Effector memory CD4-positive, alpha-beta T cell (primary cell): ENCODE measurements around the gene MAML2.
"Not testable (repeated sequence)": the region's sequence is repeated elsewhere in the genome, so short reads cannot be mapped to it uniquely, and the experiment has no call there.

Source experiments
- DNase-seq, 3 donors: peaks; one replicate each; pipeline ENCODE4 v3.0.0-alpha.2; 2020
- H3K27ac ChIP-seq: 2 replicates; pipeline ENCODE4 v1.7.0; 2013; ENCODE audit warnings: mild to moderate bottlenecking, low read length, moderate library complexity; ENCODE audit not compliant: insufficient read depth, poor library complexity, severe bottlenecking
- H3K27me3 ChIP-seq: replicated peaks from 2 replicates; pipeline ENCODE4 v1.7.0; 2013; ENCODE audit warnings: mild to moderate bottlenecking, low read length; ENCODE audit not compliant: insufficient read depth, control insufficient read depth, poor library complexity, severe bottlenecking
- H3K36me3 ChIP-seq: 2 replicates; pipeline ENCODE4 v1.7.0; 2013; ENCODE audit warnings: mild to moderate bottlenecking, low read length, moderate library complexity; ENCODE audit not compliant: control insufficient read depth, insufficient read depth
- H3K4me1 ChIP-seq: 2 replicates; pipeline ENCODE4 v1.7.0; 2013; ENCODE audit warnings: low read length, mild to moderate bottlenecking; ENCODE audit not compliant: control insufficient read depth, insufficient read depth, poor library complexity, severe bottlenecking
- H3K4me3 ChIP-seq: 2 replicates; pipeline ENCODE4 v1.7.0; 2013; ENCODE audit warnings: low read length, low read depth, mild to moderate bottlenecking; ENCODE audit not compliant: insufficient read depth, poor library complexity, severe bottlenecking
- H3K9me3 ChIP-seq: 2 replicates; pipeline ENCODE4 v1.7.0; 2013; ENCODE audit warnings: mild to moderate bottlenecking, low read length, moderate library complexity; ENCODE audit not compliant: control insufficient read depth

MAML2 gene

DNA sequence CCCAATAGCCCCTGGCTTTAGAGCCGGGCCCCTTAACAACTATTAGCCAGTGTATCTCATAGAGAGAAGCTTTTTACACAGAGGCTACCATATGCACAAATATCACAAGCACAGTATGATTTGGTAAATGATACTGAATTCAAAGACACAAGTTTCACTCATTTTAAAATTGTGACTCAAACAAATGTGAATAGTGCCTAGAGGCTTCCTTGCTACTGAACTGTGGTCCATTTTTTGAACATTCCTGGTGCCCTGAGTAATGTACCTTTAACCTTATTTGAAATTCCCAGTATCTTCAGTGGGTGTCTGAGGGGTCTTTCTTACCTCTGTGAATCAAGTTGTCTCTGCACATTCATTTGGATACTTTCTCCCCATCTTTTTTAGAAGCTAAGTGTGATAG, 156.2 kb downstream of the MAML2 start:
- no peak overlapping the region for H3K4me3 ChIP-seq
- no peak for DNase-seq
- no peak overlapping the region for H3K27ac ChIP-seq
- no peaks in the 10 kb centered on the region for H3K27me3 ChIP-seq
- peaks cover 9% of the 10 kb centered on the region for H3K4me1 ChIP-seq
- H3K36me3 ChIP-seq: no peaks in the 10 kb centered on the region
- H3K9me3 ChIP-seq: no peaks in the 10 kb centered on the region

DNA sequence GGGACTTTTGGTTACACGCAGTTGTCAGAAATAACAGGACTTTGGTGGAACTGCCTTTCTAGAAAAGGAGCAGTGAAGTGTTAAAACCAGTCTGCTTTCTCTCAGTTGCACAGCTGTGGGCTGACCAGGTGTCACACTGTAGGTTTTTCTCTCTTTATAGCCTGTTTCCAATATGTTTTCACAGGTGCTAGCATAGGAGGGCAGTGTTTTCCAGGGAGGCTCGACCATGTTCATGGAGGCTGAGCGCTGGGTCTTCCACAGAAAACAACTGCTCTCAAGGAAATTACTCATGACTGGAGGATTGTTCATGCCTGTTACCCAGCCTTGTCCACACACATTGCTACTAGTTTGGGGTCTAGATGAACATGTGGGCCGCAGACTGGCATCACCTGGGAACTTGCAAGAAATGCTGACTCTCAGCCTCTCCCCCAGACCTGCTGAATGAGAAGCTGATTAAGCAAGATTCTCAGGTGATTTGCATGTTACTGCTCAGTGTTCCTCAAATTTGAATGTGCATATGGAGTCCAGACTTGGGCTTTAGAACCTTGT, 157.7 kb downstream of the MAML2 start:
- Histone ChIP-seq H3K27ac (no peak overlapping the region), H3K27me3 (no peaks in the 10 kb centered on the region)

DNA sequence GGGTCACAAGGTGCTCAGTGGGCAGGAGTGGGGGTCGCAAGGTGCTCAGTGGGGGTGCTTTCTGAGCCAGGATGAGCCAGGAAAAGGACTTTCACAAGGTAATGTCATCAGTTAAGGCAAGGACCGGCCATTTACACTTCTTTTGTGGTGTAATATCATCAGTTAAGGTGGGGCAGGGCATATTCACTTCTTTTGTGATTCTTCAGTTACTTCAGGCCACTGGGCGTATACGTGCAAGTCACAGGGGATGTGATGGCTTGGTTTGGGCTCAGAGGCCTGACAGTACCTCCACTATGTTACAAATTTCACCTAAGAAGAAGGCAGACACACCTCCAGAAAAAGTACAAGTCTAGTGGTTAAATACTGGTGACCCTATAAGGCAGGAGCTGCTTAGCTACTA, 162.1 kb downstream of the MAML2 start:
- not testable (repeated sequence) for H3K9me3 ChIP-seq, H3K27me3 ChIP-seq, H3K4me1 ChIP-seq, H3K4me3 ChIP-seq, H3K36me3 ChIP-seq, DNase-seq, H3K27ac ChIP-seq

More for the DNA sequence above, 157.7 kb downstream of the MAML2 start:
- H3K4me1 ChIP-seq: peaks cover 9% of the 10 kb centered on the region
- no peak overlapping the region for H3K4me3 ChIP-seq
- no peaks in the 10 kb centered on the region for H3K9me3 ChIP-seq
- no peak for DNase-seq
- no peaks in the 10 kb centered on the region for H3K36me3 ChIP-seq

DNA sequence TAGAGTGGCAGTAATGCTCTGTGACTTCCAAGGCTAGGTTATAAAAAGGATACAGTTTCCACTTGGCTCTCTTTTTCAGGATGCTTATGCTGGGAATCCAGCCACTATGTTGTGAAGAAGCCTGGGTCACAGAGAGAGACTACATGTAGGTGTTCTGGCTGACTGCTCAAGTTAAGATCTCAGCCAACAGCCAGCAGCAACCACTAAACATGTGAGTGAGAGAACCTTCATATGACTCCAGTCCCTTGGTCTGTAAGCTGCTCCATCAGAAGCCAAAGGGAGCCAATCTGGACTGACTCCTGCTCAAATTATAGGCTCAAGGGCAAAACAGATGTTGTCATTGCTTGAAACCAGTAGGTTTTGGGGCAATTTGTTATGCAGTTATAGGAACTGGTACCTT, 162.7 kb downstream of the MAML2 start:
- no peak for DNase-seq
- Histone ChIP-seq H3K27ac (no peak overlapping the region), H3K4me3 (no peak overlapping the region), H3K36me3 (no peaks in the 10 kb centered on the region), H3K9me3 (no peaks in the 10 kb centered on the region), H3K4me1 (no peaks in the 10 kb centered on the region), H3K27me3 (no peaks in the 10 kb centered on the region)

DNA sequence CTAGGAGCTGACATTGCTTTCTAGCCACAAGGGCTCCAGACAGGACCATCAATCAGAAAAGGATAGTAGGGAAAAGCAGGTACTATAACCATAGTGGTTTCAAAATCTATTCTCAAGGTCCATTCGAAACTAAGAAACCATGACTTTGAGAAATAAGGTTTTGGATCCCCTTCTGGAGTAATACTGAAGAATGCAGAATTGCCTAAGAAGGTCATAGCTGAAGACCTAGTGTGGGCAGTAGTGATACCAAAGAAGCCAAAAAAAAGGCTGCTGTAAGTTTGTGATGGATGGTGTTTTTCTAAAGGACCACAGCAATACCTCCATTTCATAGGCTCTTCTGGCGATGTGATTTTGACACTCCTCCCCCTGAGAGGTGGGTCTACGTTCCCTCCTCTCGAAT, 163.1 kb downstream of the MAML2 start:
- H3K36me3 ChIP-seq: no peaks in the 10 kb centered on the region
- no peak overlapping the region for H3K4me3 ChIP-seq
- H3K9me3 ChIP-seq: no peaks in the 10 kb centered on the region
- H3K27me3 ChIP-seq: no peaks in the 10 kb centered on the region
- DNase-seq: no peak
- no peak overlapping the region for H3K27ac ChIP-seq
- no peaks in the 10 kb centered on the region for H3K4me1 ChIP-seq

DNA sequence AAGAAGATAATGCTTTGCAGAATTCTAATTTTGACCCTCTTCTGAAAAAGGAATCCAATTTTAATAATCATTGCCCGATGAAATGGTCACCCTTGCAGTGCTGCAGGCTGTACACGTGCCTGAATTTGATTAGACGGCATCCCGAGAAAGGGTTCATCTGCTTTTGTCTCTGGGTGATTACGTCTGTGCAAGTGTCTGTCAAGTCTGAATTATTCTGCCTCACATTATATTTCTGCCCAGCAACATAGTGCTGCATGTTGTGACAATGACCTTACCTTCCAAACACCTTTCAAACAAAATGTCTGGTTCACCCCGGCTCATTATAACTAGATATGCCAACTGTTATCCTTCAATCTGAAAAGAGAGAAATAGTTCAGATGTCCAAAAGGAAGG, 164.1 kb downstream of the MAML2 start:
- Histone ChIP-seq H3K27me3 (no peaks in the 10 kb centered on the region), H3K27ac (no peak overlapping the region), H3K9me3 (no peaks in the 10 kb centered on the region), H3K36me3 (no peaks in the 10 kb centered on the region), H3K4me3 (no peak overlapping the region), H3K4me1 (no peaks in the 10 kb centered on the region)
- no peak for DNase-seq

DNA sequence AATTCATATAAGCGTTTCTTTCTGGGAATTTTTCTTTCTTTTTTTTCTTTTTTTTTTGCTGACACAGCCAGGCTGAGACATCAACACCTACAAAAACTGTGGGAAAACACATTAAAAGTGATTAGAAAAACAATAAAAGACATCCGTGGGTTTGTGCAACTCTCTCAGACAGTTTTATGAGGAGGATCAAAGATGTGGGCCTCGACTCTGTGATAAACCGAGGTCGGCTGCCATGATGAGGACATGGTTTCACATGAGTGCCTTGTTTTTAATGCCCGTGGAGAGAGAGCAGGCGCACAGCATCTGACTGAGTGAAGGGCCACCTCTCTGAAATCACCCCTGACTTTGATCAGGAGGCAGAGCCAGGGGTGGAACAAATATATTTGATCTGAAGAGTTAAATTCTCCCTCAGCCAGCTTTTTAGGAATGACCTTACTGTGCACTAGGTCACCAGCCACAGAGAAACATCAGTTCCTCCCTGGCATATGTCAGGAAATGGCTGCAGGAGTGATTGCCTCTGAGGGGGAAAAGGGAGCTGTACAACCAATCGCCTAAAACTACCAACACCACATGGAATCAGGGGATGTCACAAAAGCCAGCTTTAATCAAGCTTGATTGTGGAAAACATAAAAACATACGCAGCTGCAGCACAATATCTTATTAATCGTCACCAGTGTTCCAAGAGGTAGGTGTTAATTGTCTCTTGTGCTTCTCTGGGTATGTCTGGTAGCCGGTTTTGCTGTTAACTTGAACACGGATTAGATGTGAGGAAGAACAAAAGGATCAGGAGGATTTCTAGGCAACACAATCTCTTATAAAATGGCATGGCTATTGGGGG, 164.7 kb downstream of the MAML2 start:
- Histone ChIP-seq H3K36me3 (no peaks in the 10 kb centered on the region), H3K4me1 (peaks cover 2% of the 10 kb centered on the region), H3K9me3 (no peaks in the 10 kb centered on the region), H3K27ac (no peak overlapping the region), H3K27me3 (no peaks in the 10 kb centered on the region), H3K4me3 (no peak overlapping the region)
- no peak for DNase-seq

DNA sequence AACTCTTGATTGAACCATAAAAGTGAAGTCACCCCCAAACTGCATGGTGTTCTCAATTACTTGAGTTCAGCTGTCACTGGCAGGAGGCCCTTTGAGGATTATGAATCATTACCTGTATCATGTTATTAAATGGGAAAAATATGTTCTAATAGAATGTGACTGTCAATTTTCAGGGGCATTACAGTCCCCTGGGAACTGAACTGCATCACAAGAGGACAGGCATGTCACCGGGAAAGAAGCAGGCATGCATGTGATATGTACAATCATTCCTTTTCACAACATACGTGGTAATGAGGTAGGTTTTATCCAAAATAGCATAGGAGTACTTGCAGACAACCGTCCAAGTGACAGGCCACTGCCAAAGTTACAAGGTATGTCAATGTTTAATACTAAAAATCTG, 165.8 kb downstream of the MAML2 start:
- no peaks in the 10 kb centered on the region for H3K36me3 ChIP-seq
- no peak overlapping the region for H3K4me3 ChIP-seq
- no peak overlapping the region for H3K27ac ChIP-seq
- no peaks in the 10 kb centered on the region for H3K9me3 ChIP-seq
- peaks cover 3% of the 10 kb centered on the region for H3K4me1 ChIP-seq
- no peak for DNase-seq
- H3K27me3 ChIP-seq: no peaks in the 10 kb centered on the region

DNA sequence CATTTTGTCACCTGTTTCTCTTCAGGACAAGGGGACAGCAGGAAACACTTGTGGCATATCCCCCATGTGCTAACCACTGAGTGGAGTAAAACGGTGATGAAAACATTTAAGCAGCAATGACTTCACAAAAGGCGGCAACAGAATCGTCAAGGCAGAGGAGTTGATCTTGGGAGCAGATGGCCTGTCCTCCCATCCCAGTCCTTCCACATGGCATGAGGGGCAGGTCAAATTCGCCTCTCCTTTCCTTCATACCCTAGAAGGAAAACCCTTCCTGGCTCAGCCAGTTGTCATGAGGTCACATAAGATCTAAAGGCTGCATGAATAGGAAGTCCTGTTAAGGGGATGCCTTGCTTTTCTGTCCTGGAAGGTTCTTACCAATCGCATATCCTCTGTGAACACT, 169.1 kb downstream of the MAML2 start:
- Histone ChIP-seq H3K9me3 (no peaks in the 10 kb centered on the region), H3K27ac (no peak overlapping the region), H3K27me3 (no peaks in the 10 kb centered on the region), H3K4me3 (no peak overlapping the region), H3K36me3 (no peaks in the 10 kb centered on the region), H3K4me1 (peaks cover 3% of the 10 kb centered on the region)
- DNase-seq: no peak

DNA sequence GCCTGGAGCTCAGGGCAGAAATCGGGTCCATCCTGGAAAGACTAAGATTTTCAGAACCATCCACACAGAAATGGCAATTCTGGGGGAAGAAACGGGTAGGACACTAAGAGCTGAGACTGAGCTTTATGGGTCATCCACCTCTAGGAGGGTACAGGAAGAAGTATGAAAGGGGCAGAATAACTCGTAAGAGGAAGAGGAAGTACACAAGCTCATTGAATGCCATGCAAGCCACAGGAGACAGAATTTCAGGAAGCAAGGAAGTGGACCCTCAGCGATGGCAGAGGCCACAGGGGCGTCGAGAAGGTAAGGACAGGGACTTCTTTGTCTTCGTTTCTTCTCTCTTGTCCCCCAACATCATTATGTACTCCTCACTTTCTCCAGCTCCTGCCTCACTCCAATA, 169.6 kb downstream of the MAML2 start:
- no peak for DNase-seq
- no peak overlapping the region for H3K4me3 ChIP-seq
- no peaks in the 10 kb centered on the region for H3K9me3 ChIP-seq
- H3K27me3 ChIP-seq: no peaks in the 10 kb centered on the region
- no peaks in the 10 kb centered on the region for H3K36me3 ChIP-seq
- peaks cover 3% of the 10 kb centered on the region for H3K4me1 ChIP-seq
- no peak overlapping the region for H3K27ac ChIP-seq
